NOMO-1 (cell line): ENCODE measurements around the gene C12orf42.
"Not testable (repeated sequence)": the region's sequence is repeated elsewhere in the genome, so short reads cannot be mapped to it uniquely, and the experiment has no call there.

Experiments used
- DNase-seq, 2 experiments: peaks; one replicate each; lab custom pipeline; 2025; ENCODE audit not compliant: unreplicated experiment in 2 of 2; lab: John Stamatoyannopoulos, UW

The C12orf42 gene

GRCh38 chr12:103498990-103499389, 3.2 kb upstream of the C12orf42 start:
- no peak for DNase-seq

GRCh38 chr12:103494734-103495468, 867 bp downstream of the C12orf42 start:
- DNase-seq: no peak

GRCh38 chr12:103494051-103494733, 1.6 kb downstream of the C12orf42 start:
- DNase-seq: no peak

GRCh38 chr12:103493199-103493598, 2.6 kb downstream of the C12orf42 start:
- DNase-seq: no peak

GRCh38 chr12:103482365-103482764, 13.4 kb downstream of the C12orf42 start:
- no peak for DNase-seq

- no peak for DNase-seq
These were observed 20.7 kb downstream of the C12orf42 start for GRCh38 chr12:103475073-103475472.

- no peak for DNase-seq
These were observed 25.1 kb downstream of the C12orf42 start for GRCh38 chr12:103470664-103471063.

GRCh38 chr12:103469719-103470118, 26.0 kb downstream of the C12orf42 start:
- DNase-seq: no peak

- no peak for DNase-seq
These were observed 26.9 kb downstream of the C12orf42 start for GRCh38 chr12:103468837-103469236.

GRCh38 chr12:103462675-103463074, 33.1 kb downstream of the C12orf42 start:
- no peak for DNase-seq

GRCh38 chr12:103457471-103457870, 38.3 kb downstream of the C12orf42 start:
- no peak for DNase-seq

- DNase-seq: no peak
These were observed 39.8 kb downstream of the C12orf42 start for GRCh38 chr12:103456006-103456405.

- DNase-seq: no peak
These were observed 40.6 kb downstream of the C12orf42 start for GRCh38 chr12:103455020-103455763.

GRCh38 chr12:103444983-103445382, 50.8 kb downstream of the C12orf42 start:
- DNase-seq: no peak

GRCh38 chr12:103442822-103443221, 52.9 kb downstream of the C12orf42 start:
- no peak for DNase-seq

- DNase-seq: no peak
These were observed 53.6 kb downstream of the C12orf42 start for GRCh38 chr12:103442182-103442555.

GRCh38 chr12:103441437-103442181, 54.2 kb downstream of the C12orf42 start:
- peak in 1 of 2 experiments; percentile 54 for DNase-seq

GRCh38 chr12:103434165-103435105, 61.3 kb downstream of the C12orf42 start:
- not testable (repeated sequence) for DNase-seq

- DNase-seq: no peak
These were observed 63.8 kb downstream of the C12orf42 start for GRCh38 chr12:103431950-103432349.

- no peak for DNase-seq
These were observed 64.4 kb downstream of the C12orf42 start for GRCh38 chr12:103431387-103431786.
